RWPE1 (cell line): Measurements from ENCODE around the gene CABP1.

Source experiments
- CTCF ChIA-PET: fragments of 350-600 bp; sonication (Branson Sonifier 250); formaldehyde crosslinking; extraction: SDS; loops from one replicate; lab custom pipeline; 2021; lab: Yijun Ruan, JAX
- POLR2A ChIA-PET: fragments of 400-600 bp; formaldehyde crosslinking; extraction: SDS; loops from one replicate; lab custom pipeline; 2020; ENCODE audit warnings: antibody characterized with exemption; ENCODE audit not compliant: low non-redundant PET; lab: Yijun Ruan, JAX
- DNase-seq: peaks from one replicate; pipeline ENCODE4 v3.0.0; 2012; ENCODE audit warnings: low spot score
- H3K27ac ChIP-seq: fragments of 450-650 bp; 2 replicates; pipeline ENCODE4 v1.5.1; 2017
- CTCF ChIP-seq: fragments of 450-650 bp; conservative IDR thresholded peaks from 2 replicates; pipeline ENCODE4 v1.5.1; 2017; ENCODE audit warnings: low read depth, mild to moderate bottlenecking

The CABP1 gene

GRCh38 chr12:120692524-120693033, 52.2 kb downstream of the CABP1 start:
- no peak for TF ChIP-seq CTCF
- ChIA-PET CTCF (no interaction called here), POLR2A (no interaction called here)
- DNase-seq = no peak
- no peak overlapping the region for H3K27ac ChIP-seq

- H3K27ac ChIP-seq = no peak overlapping the region
- no peak for DNase-seq
- ChIA-PET CTCF (interaction anchor here (0.8 kb wide), 1 partner anchor 45 kb away, joined by 3 read pairs; no protein-coding TSS in a partner anchor), POLR2A (no interaction called here)
- TF ChIP-seq CTCF = no peak
These were observed 53.4 kb downstream of the CABP1 start for GRCh38 chr12:120693848-120694247.

GRCh38 chr12:120696626-120697025, 56.2 kb downstream of the CABP1 start:
- DNase-seq = no peak
- H3K27ac ChIP-seq = no peak overlapping the region
- POLR2A ChIA-PET = no interaction called here
- TF ChIP-seq CTCF = no peak
- CTCF ChIA-PET = no interaction called here

GRCh38 chr12:120697344-120697743, 56.9 kb downstream of the CABP1 start:
- POLR2A ChIA-PET = no interaction called here
- no peak for TF ChIP-seq CTCF
- CTCF ChIA-PET = no interaction called here
- H3K27ac ChIP-seq = no peak overlapping the region
- no peak for DNase-seq

GRCh38 chr12:120698665-120699064, 58.2 kb downstream of the CABP1 start:
- no peak overlapping the region for H3K27ac ChIP-seq
- ChIA-PET POLR2A (no interaction called here), CTCF (interaction anchor here (0.6 to 0.7 kb wide), 2 partner anchors 49 to 102 kb away, joined by 3 to 4 read pairs; no protein-coding TSS in a partner anchor)
- TF ChIP-seq CTCF = no peak
- no peak for DNase-seq

- H3K27ac ChIP-seq = no peak overlapping the region
- POLR2A ChIA-PET = no interaction called here
- CTCF ChIA-PET = no interaction called here
- DNase-seq = no peak
- no peak for TF ChIP-seq CTCF
These were observed 59.1 kb downstream of the CABP1 start for GRCh38 chr12:120699553-120699952.
